HepG2 (cell line): ENCODE measurements around the gene SLCO2A1. TPM values are rescaled to one million over a fixed set of nuclear protein-coding genes. Genes with fewer than 3 reads are reported as not detected.

Experiments used
- ATAC-seq: fragments of 200-7000 bp; cut with Tn5 transposase; 3 replicates; pipeline ENCODE4 v1.9.1; 2020; ENCODE audit warnings: mild to moderate bottlenecking, moderate library complexity
- BruUV-seq: library from RNA; stranded (reverse); fragments of 400-500 nt; replicated peaks from 2 replicates; lab custom pipeline; 2021; lab: Mats Ljungman, UMichigan
- CTCF ChIA-PET: fragments of 300-600 bp; formaldehyde crosslinking; extraction: SDS; loops from one replicate; lab custom pipeline; 2021; ENCODE audit warnings: low total read pairs, inconsistent platforms, low intra/inter-chr PET ratio; lab: Yijun Ruan, JAX
- POLR2A ChIA-PET: fragments of 350-600 bp; sonication (Branson Sonifier 250); formaldehyde crosslinking; loops from one replicate; lab custom pipeline; 2020; ENCODE audit warnings: antibody characterized with exemption, inconsistent platforms; lab: Yijun Ruan, JAX
- DNase-seq: peaks from one replicate; pipeline ENCODE4 v3.0.0-alpha.2; 2015; ENCODE audit warnings: low spot score
- FAIRE-seq: peaks from 3 replicates; lab custom pipeline; 2011; peaks lifted over from hg19 to GRCh38; lab: Jason Lieb, UNC
- H2AFZ ChIP-seq: one replicate; pipeline ENCODE4 v1.6.1; 2011; ENCODE audit warnings: low read length, inconsistent platforms
- H3K27ac ChIP-seq: fragments of 300-600 bp; 3 replicates; pipeline ENCODE4 v1.8.0; 2011; ENCODE audit warnings: mixed run types, mild to moderate bottlenecking, mixed read lengths, low read length, inconsistent platforms; ENCODE audit not compliant: insufficient read depth; ENCODE audit errors: extremely low read length
- H3K27me3 ChIP-seq, 2 experiments: fragments of 200-600 bp in 1 of 2; 2 replicates in 1 of 2; 3 replicates in 1 of 2; pipeline versions ENCODE4 v1.6.0 to v1.8.0; 2011; ENCODE audit warnings: low read length in 2 of 2, mild to moderate bottlenecking in 2 of 2, moderate library complexity in 2 of 2, inconsistent platforms in 1 of 2; ENCODE audit not compliant: insufficient read depth in 2 of 2, control insufficient read depth in 1 of 2
- H3K36me3 ChIP-seq, 2 experiments: fragments of 200-600 bp in 1 of 2; replicated peaks in 1 of 2; 2 replicates in 1 of 2; 3 replicates in 1 of 2; pipeline versions ENCODE4 v1.5.1 to v1.8.0; 2011; ENCODE audit warnings: low read length in 2 of 2, inconsistent platforms in 1 of 2; ENCODE audit not compliant: insufficient read depth in 2 of 2, control insufficient read depth in 1 of 2
- H3K4me1 ChIP-seq: 2 replicates; pipeline ENCODE4 v1.5.1; 2012; ENCODE audit warnings: low read length, inconsistent platforms; ENCODE audit not compliant: insufficient read depth
- H3K4me2 ChIP-seq: 2 replicates; pipeline ENCODE4 v1.6.0; 2011; ENCODE audit warnings: low read depth, low read length, inconsistent platforms
- H3K4me3 ChIP-seq, 3 experiments: fragments of 200-600 bp in 1 of 3; sonication (generic), shearing (Covaris generic) in 1 of 3; replicated peaks in 1 of 3; 2 replicates each; pipeline ENCODE4 v1.5.1; 2011 to 2016; ENCODE audit warnings: low read length in 3 of 3, inconsistent platforms in 2 of 3, low read depth in 2 of 3, mild to moderate bottlenecking in 2 of 3, control low read depth in 1 of 3, mixed read lengths in 1 of 3; ENCODE audit not compliant: insufficient read depth in 1 of 3
- H3K79me2 ChIP-seq: one replicate; pipeline ENCODE4 v1.6.1; 2011; ENCODE audit warnings: low read length, inconsistent platforms; ENCODE audit not compliant: insufficient read depth
- H3K9ac ChIP-seq: 2 replicates; pipeline ENCODE4 v1.6.0; 2011; ENCODE audit warnings: mild to moderate bottlenecking, low read depth, low read length, inconsistent platforms; ENCODE audit not compliant: insufficient read depth
- H3K9me3 ChIP-seq: 2 replicates; pipeline ENCODE4 v1.5.1; 2012; ENCODE audit warnings: mild to moderate bottlenecking, low read length
- H4K20me1 ChIP-seq: 2 replicates; pipeline ENCODE4 v1.6.0; 2011; ENCODE audit warnings: inconsistent platforms, mild to moderate bottlenecking, low read length, moderate library complexity; ENCODE audit not compliant: insufficient read depth
- ARHGAP35 ChIP-seq: sonication (generic); formaldehyde crosslinking; IDR thresholded peaks from 2 replicates; pipeline ENCODE4 v1.9.0; 2022; ENCODE audit warnings: mild to moderate bottlenecking, inconsistent platforms, moderate library complexity, missing genetic modification reagents, borderline replicate concordance
- ARNTL ChIP-seq: sonication (generic); formaldehyde crosslinking; IDR thresholded peaks from 2 replicates; pipeline ENCODE4 v1.4.0; 2020; ENCODE audit warnings: mild to moderate bottlenecking, missing genetic modification reagents
- ETV5 ChIP-seq: IDR thresholded peaks from 2 replicates; pipeline ENCODE4 v1.6.1; 2018; ENCODE audit warnings: missing biosample characterization, missing genetic modification reagents, inconsistent platforms, borderline replicate concordance
- KMT2B ChIP-seq: IDR thresholded peaks from 2 replicates; pipeline ENCODE4 v1.6.1; 2016; ENCODE audit warnings: missing genetic modification reagents, missing compliant biosample characterization
- MED8 ChIP-seq: sonication (generic); formaldehyde crosslinking; IDR thresholded peaks from 2 replicates; pipeline ENCODE4 v1.8.1; 2023; ENCODE audit warnings: mild to moderate bottlenecking, missing genetic modification reagents; ENCODE audit not compliant: insufficient replicate concordance
- MIER2 ChIP-seq: IDR thresholded peaks from 2 replicates; pipeline ENCODE4 v1.6.1; 2016; ENCODE audit warnings: missing biosample characterization, missing genetic modification reagents
- YEATS2 ChIP-seq: sonication (generic); formaldehyde crosslinking; IDR thresholded peaks from 2 replicates; pipeline ENCODE4 v1.4.0; 2020; ENCODE audit warnings: missing genetic modification reagents, borderline replicate concordance
- ZBTB7B ChIP-seq: sonication (generic); formaldehyde crosslinking; IDR thresholded peaks from 2 replicates; pipeline ENCODE4 v1.4.0; 2020; ENCODE audit warnings: missing genetic modification reagents
- ZFP36L2 ChIP-seq: sonication (generic); formaldehyde crosslinking; IDR thresholded peaks from 2 replicates; pipeline ENCODE4 v1.4.0; 2020; ENCODE audit warnings: missing genetic modification reagents
- ZNF460 ChIP-seq: sonication (generic); formaldehyde crosslinking; IDR thresholded peaks from 2 replicates; pipeline ENCODE4 v1.5.1; 2020; ENCODE audit warnings: missing genetic modification reagents, mild to moderate bottlenecking, borderline replicate concordance
- ZNF678 ChIP-seq: sonication (generic); formaldehyde crosslinking; IDR thresholded peaks from 2 replicates; pipeline ENCODE4 v1.4.0; 2020; ENCODE audit warnings: mild to moderate bottlenecking, missing genetic modification reagents
- WGBS: methylation state at CpG from one replicate; pipeline ENCODE4 v1.1.6; 2017; ENCODE audit warnings: low lambda C conversion rate; 5-methylcytosine and 5-hydroxymethylcytosine counted together
- in situ Hi-C: cut with HindIII; loops from 2 replicates; pipeline ENCODE4 v1.10.0; 2017; ENCODE audit warnings: low pct_unique_long_range_greater_than_20kb; ENCODE audit not compliant: extremely low pct_ligation_motif_present
- intact Hi-C: fragments of 100-400 bp; cut with micrococcal nuclease; formaldehyde crosslinking; loops from one replicate; pipeline ENCODE4 v1.10.0; 2022; ENCODE audit not compliant: unreplicated experiment
- polyA plus RNA-seq, 8 experiments: library from polyadenylated mRNA; depleted of rRNA in 3 of 8; stranded (reverse) in 7 of 8; unstranded in 1 of 8; fragments of >200 nt; fragmentation: Illumina TruSeq in 4 of 8; extraction: Trizol in 4 of 8; gene quantifications; 2 replicates each; pipeline versions ENCODE4 v1.2.1 to v1.2.3, GENCODE V29; 2011 to 2016; ENCODE audit warnings: low read depth in 4 of 8, missing spikeins in 1 of 8, mixed read lengths in 1 of 8; ENCODE audit not compliant: insufficient read depth in 1 of 8
- total RNA-seq, 5 experiments: library from RNA; depleted of rRNA; stranded (reverse); fragments of >200 nt; fragmentation: Illumina TruSeq; extraction: Trizol; gene quantifications; 2 replicates each; pipeline ENCODE4 v1.2.3, GENCODE V29; 2016; ENCODE audit warnings: low read depth in 1 of 5
- TF ChIP-seq, protein P1 (sequence below): sonication (generic); formaldehyde crosslinking; IDR thresholded peaks from 2 replicates; pipeline ENCODE4 v1.8.0; 2022; ENCODE audit warnings: mild to moderate bottlenecking, missing genetic modification reagents; ENCODE audit not compliant: insufficient replicate concordance
- TF ChIP-seq, protein P2 (sequence below): sonication (generic); formaldehyde crosslinking; IDR thresholded peaks from 2 replicates; pipeline ENCODE4 v1.4.0; 2020; ENCODE audit warnings: missing genetic modification reagents
- TF ChIP-seq, protein P3 (sequence below): sonication (generic); formaldehyde crosslinking; IDR thresholded peaks from 2 replicates; pipeline ENCODE4 v1.4.0; 2020; ENCODE audit warnings: missing genetic modification reagents

Gene SLCO2A1
- total and polyA plus RNA-seq, 2 of the 13 experiments (the other 11 are each of a cell fraction or from before 2014, with no cell fraction given) = 0.04 TPM; not detected in 1

DNA sequence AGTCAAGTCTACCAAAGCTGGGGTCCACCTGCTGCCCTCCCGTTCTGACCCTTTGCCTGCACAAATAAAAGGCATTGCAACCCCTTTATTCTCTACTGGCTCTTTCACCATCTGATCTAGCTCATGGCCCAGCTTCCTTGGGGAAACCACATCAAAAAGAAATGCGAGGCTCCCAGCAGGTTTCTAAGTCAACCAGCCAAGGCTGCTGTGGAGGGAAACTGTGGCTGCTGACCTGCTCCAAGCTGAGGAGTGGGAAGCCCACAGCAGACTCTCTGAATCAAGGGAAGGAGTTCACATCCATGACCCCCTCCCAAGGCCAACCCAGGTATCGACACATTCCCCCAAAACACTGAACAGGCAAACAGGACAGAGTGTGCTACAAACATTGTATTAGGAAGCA, 25.2 kb upstream of the SLCO2A1 start:
- TF ChIP-seq MIER2 (CRISPR knock-in tag) (no peak), ARHGAP35 (CRISPR knock-in tag) (no peak), ZFP36L2 (CRISPR knock-in tag) (no peak), ARNTL (CRISPR knock-in tag) (no peak), ZNF460 (CRISPR knock-in tag) (no peak), ZBTB7B (CRISPR knock-in tag) (no peak), ETV5 (no peak), ZNF678 (CRISPR knock-in tag) (no peak), MED8 (CRISPR knock-in tag) (no peak), YEATS2 (CRISPR knock-in tag) (no peak), KMT2B (CRISPR knock-in tag) (no peak)
- TF ChIP-seq, protein P1, sequence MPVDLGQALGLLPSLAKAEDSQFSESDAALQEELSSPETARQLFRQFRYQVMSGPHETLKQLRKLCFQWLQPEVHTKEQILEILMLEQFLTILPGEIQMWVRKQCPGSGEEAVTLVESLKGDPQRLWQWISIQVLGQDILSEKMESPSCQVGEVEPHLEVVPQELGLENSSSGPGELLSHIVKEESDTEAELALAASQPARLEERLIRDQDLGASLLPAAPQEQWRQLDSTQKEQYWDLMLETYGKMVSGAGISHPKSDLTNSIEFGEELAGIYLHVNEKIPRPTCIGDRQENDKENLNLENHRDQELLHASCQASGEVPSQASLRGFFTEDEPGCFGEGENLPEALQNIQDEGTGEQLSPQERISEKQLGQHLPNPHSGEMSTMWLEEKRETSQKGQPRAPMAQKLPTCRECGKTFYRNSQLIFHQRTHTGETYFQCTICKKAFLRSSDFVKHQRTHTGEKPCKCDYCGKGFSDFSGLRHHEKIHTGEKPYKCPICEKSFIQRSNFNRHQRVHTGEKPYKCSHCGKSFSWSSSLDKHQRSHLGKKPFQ = no peak
- TF ChIP-seq, protein P2, sequence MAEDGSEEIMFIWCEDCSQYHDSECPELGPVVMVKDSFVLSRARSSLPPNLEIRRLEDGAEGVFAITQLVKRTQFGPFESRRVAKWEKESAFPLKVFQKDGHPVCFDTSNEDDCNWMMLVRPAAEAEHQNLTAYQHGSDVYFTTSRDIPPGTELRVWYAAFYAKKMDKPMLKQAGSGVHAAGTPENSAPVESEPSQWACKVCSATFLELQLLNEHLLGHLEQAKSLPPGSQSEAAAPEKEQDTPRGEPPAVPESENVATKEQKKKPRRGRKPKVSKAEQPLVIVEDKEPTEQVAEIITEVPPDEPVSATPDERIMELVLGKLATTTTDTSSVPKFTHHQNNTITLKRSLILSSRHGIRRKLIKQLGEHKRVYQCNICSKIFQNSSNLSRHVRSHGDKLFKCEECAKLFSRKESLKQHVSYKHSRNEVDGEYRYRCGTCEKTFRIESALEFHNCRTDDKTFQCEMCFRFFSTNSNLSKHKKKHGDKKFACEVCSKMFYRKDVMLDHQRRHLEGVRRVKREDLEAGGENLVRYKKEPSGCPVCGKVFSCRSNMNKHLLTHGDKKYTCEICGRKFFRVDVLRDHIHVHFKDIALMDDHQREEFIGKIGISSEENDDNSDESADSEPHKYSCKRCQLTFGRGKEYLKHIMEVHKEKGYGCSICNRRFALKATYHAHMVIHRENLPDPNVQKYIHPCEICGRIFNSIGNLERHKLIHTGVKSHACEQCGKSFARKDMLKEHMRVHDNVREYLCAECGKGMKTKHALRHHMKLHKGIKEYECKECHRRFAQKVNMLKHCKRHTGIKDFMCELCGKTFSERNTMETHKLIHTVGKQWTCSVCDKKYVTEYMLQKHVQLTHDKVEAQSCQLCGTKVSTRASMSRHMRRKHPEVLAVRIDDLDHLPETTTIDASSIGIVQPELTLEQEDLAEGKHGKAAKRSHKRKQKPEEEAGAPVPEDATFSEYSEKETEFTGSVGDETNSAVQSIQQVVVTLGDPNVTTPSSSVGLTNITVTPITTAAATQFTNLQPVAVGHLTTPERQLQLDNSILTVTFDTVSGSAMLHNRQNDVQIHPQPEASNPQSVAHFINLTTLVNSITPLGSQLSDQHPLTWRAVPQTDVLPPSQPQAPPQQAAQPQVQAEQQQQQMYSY = no peak
- TF ChIP-seq, protein P3, sequence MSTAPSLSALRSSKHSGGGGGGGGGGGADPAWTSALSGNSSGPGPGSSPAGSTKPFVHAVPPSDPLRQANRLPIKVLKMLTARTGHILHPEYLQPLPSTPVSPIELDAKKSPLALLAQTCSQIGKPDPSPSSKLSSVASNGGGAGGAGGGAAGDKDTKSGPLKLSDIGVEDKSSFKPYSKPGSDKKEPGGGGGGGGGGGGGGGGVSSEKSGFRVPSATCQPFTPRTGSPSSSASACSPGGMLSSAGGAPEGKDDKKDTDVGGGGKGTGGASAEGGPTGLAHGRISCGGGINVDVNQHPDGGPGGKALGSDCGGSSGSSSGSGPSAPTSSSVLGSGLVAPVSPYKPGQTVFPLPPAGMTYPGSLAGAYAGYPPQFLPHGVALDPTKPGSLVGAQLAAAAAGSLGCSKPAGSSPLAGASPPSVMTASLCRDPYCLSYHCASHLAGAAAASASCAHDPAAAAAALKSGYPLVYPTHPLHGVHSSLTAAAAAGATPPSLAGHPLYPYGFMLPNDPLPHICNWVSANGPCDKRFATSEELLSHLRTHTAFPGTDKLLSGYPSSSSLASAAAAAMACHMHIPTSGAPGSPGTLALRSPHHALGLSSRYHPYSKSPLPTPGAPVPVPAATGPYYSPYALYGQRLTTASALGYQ (CRISPR knock-in tag) = no peak
- 17% methylated on average over 3 of the region's 3 CpGs for WGBS
- no peak overlapping the region for H3K27ac ChIP-seq
- intact Hi-C loops (no loop called here), in situ Hi-C loops (no loop called here)
- H3K79me2 ChIP-seq = no peaks in the 10 kb centered on the region
- no peak overlapping the region for H3K4me2 ChIP-seq
- ATAC-seq (no peak), FAIRE-seq (no peak), DNase-seq (no peak)
- BruUV-seq = no TSS peak
- H3K4me1 ChIP-seq = peaks cover 37% of the 10 kb centered on the region
- peaks cover 0 to 6% of the 10 kb centered on the region in 2 experiments; a peak in 1 of 5 replicates for H3K27me3 ChIP-seq
- H3K4me3 ChIP-seq = no peak overlapping the region
- no peaks in the 10 kb centered on the region for H3K36me3 ChIP-seq
- H3K9ac ChIP-seq = no peak overlapping the region
- H2AFZ ChIP-seq = no peak overlapping the region
- H3K9me3 ChIP-seq = no peaks in the 10 kb centered on the region
- H4K20me1 ChIP-seq = no peaks in the 10 kb centered on the region
- POLR2A ChIA-PET = no interaction called here
- CTCF ChIA-PET = no interaction called here
